ENCODE measurements around the gene C10orf62.
A peak's percentile ranks its signal among the peaks of the same experiment; 100 is the strongest.
"Not testable (repeated sequence)": the region's sequence is repeated elsewhere in the genome, so short reads cannot be mapped to it uniquely, and the experiment has no call there.

The C10orf62 gene, protein sequence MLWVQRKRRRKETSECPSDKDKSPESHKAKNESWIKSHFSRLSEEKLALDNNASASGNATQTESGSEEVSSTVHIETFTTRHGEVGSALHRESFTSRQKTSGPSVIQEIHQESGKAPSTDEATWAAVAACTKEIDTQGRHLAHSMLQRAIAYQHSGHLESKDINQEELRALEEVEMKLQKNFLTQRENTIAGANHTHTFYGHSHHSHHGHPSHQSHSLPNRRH

DNA sequence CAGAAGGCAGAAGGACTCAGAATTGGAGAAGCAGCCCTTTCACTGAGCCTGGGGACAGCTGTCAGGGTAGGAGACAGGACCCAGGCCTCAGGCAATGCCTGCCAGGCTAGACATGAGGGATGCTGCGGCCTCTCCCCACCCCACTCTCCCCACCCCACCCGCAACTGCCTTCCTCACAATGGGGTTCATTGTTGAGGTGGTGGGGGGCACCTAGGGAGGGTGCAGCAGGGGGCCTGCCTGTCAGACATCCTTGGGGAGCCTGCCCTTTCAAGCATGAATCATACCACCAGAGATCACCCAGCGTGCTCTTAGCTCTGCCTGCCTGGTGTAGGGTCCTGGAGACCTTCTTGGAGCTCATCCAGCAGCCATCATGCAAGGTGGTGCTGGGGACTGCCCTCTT is at the start of gene C10orf62:
C10orf62 (plus strand) TSS at position 243 of the 400 bp plus-strand sequence. CDS start 177 bp downstream, outside the sequence.
- FAIRE-seq (no peak), DNase-seq (ENCODE audit: extremely low spot score, insufficient read length, low read depth) (no peak)

DNA sequence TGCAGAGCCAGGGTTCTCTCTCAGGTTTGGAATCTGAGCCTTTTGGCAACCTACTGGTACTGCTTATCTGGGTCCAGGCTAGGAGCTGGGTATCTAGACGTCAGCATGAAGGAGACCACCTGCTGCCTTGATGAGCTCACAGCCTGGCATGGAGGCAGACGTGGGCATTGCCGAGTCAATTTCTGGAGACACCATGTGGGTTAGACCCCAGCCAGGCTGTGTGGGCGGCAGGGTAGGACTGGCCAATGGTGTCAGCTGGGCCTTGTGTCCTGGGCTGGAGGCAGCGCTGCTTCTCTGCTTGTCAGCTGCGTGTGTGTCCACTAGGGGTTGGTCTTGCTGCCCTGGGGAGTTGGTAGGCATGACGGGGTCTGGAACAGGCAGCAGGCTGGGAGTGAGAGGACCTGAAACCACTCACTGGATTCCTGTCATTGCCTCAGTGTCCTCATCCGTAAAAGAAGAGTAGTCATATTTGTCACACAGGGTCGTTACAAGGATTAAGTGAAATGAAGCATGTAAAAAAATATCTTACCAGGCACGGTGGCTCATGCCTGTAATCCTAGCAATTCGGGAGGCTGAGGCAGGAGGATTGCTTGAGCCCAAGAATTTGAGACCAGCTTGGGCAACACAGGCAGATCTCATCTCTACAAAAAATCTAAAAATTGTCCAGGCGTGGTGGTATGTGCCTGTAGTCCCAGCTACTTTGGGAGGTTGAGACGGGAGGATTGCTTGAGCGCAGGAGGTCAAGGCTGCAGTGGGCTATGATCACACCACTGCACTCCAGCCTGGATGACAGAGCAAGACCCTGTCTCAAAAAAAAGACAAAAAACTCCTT is 48.6 kb upstream of the C10orf62 start:
- FAIRE-seq (no peak), DNase-seq (ENCODE audit: extremely low spot score, insufficient read length, low read depth) (no peak)

DNA sequence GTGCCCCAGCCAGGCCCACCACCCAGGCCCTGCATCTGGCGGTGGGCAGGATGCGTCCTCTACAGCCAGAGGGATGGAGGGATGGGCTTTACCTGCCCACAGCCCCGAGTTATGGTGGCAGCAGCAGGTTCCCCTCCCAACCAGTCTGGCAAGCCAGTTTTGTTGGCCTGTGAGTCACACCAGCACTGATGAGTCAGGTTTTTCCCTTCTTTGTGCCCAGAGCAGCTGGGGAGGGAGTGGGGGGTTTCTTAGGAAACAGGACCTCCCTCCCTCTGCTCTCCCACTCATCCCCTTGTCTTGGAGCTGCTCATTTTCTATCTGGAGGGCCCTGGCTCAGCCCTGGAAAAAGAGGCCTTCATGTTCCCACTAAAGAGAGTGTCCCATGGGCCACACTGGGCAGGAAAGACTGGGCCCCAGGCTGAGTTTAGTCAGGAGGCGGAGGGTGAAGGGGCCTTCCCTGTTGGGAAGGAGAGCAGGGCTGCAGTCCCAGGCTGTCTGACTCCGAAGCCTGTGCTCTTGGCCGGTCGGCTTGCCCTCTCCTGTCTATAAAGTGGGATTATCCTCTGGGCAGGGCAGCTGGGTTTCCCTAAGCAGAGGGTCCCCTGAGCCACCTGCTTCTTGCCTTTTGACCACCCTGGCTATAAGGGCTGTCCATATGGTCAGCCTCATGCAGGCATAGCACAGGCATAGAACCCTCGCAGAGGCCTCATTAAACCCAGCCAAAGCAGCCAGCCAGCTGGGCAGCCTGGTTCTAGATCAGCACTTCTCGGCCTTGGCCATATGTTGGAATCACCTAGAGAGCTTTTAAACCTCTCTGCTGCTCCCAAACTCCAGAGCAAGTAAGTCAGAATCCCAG is 47.1 kb upstream of the C10orf62 start:
- no peak for DNase-seq (ENCODE audit: extremely low spot score, insufficient read length, low read depth)
- no peak for FAIRE-seq

DNA sequence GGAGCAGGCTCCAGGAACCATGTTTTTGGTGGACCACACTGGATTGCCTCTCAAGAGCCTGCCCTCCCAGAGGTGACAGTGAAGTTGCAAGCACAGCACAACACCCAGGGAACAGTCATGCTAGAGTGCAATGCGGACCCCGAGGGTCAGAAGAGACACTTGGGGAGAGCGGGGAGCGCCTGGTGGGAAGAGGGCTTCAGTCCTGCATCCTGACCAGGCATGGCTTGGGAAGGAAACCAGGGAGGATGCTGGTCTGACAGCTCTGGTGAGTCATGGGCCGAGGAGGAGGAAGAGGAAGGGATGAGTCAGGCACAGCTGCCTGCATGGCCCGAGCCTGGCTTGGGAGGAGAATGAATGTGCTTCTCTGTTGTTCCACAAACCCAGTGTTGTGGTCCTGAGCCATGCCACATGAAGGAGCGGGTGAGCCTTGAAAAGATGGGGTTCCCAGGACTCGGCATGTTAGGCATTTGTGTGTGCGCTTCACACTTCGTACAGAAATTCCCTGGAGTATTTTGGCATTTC is 46.4 kb upstream of the C10orf62 start:
- no peak for FAIRE-seq
- DNase-seq (ENCODE audit: extremely low spot score, insufficient read length, low read depth), result no peak

DNA sequence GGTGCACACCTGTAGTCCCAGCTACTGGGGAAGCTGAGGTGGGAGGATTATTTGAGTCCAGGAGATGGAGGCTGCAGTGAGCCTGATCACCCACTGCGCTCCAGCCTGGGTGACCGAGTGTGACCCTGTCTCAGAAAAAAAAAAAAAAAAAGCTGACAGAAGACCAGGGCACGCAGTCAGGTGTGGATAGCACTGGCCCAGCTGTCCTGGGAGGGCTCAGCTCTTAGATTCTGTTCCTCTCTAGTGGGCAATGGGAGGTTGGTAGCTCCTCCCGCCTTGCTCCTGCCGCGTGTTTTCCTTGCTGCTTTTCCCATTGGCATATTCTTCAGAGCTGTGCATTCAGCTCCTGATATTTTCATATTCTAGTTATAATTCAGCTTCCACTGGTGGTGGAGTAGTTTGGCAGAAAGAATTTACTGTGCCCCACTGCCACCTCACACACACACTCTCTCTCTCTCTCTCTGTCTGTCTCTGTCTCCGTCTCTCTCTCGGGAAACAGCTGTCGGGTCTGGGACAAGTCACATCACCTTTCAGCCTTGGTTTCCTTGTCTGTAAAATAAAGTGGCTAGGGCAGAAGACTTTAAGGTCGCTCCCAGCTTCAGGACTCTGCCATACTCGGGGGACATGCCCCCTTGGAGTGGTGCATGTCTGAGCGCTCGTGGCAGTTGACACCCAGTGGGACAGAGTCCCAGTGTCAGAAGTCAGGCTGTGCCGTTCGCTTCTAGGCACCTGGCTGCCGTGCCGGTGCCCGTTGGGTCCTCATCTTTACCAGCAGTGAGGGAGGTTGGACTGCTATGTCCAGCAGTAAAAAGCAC is 42.9 kb upstream of the C10orf62 start:
- no peak for FAIRE-seq
- no peak for DNase-seq (ENCODE audit: extremely low spot score, insufficient read length, low read depth)

DNA sequence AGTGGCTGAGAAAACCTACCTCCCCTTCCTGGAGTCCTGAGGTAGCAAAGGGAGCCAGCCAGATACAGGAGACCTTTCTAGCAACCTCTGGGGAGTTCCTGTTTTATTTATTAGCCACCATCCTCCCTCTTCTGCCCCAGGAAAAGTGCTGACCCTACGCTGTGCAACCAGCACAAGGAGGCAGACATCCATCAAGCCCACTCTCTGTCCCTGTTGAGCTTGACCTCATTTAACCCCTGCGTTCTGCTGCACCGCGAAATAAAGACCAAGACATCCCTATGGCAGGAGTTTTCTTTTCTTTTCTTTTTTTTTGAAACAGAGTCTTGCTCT is 42.3 kb upstream of the C10orf62 start:
- DNase-seq (ENCODE audit: extremely low spot score, insufficient read length, low read depth), result no peak
- FAIRE-seq, result no peak

DNA sequence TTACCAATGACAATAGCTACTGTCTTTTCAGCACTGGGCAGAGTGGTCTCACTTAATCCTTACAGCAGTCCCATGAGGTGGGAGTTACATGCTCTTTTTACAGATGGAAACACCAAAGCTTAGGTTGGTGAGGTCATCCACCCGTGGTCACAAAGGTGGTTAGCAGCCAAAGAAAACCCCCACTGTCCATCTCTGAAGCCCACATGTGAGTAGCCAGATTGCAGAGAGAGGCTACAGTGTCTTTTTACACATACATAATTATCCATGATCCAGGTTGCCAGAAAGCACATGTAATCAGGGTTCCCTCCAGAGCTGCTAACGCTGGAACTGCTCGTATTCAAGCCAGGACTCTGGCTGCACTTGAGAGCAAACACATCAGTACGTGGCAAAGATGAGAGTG is 41.6 kb upstream of the C10orf62 start:
- FAIRE-seq, result no peak
- no peak for DNase-seq (ENCODE audit: extremely low spot score, insufficient read length, low read depth)

DNA sequence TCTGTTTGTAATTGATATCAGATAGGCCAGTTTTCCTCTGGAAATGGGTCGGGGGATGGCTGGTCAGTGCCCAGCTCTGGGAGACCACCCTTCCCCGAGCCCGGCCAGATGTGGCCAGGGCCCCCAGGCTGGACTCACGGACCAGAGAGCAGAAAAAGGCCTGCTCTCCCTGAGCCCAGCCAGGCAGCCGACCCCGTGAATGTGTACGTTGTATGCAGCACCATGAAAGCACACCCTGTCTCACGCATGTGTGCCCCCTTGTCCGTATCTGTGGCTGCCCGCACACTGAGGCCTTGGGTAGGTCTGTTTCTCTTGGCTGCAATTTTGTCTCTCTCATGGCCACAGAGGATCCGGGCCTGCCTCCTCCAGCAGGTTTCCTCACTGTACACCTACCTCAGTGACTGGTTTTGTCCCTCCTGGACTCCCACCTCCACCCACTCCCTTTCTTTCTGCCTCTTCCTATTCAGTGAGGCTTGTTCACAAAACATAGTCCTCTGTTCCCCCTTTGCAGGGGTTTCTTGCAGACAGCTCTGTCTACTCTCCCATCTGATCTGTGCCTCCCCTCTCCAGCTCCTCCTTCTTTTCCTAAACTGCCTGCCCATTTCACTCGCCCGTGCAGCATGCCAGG is 40.6 kb upstream of the C10orf62 start:
- FAIRE-seq (no peak), DNase-seq (ENCODE audit: extremely low spot score, insufficient read length, low read depth) (no peak)

DNA sequence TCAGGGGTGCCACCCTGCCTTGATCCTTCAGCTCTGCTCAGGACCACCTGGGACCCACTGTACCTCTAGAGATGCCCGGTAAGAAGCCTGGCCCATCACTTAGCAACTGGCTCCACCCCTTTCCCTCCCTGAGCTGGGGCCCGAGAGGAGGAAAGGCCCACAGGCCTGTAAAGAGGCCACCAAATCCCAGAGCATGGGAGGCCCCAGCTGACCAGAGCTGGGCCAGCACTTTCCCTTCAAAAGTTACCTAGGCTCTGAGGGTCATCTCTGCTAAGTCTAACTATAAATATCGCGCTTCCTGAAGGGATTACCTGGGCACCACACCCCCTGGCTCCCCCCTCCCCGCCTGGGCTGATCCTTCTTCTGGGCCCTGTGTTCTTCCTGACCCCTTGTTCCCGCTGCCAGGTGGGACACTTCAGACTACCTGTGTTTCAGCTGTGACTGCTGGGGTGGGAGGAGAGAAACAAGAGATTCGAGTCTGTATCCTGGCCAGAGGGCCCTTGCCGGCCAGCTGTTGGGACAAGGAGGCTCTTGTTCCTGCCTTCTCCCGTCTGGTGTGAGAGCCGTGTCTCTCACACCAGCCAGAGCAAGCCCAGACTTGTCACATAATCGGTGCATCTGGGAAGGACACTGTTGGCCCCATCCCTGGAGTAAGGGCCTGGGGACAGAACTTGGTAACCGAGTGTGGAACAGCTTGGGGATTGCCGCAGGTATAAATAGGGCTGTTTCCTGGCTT is 39.8 kb upstream of the C10orf62 start:
- DNase-seq (ENCODE audit: extremely low spot score, insufficient read length, low read depth), result no peak
- FAIRE-seq, result no peak

DNA sequence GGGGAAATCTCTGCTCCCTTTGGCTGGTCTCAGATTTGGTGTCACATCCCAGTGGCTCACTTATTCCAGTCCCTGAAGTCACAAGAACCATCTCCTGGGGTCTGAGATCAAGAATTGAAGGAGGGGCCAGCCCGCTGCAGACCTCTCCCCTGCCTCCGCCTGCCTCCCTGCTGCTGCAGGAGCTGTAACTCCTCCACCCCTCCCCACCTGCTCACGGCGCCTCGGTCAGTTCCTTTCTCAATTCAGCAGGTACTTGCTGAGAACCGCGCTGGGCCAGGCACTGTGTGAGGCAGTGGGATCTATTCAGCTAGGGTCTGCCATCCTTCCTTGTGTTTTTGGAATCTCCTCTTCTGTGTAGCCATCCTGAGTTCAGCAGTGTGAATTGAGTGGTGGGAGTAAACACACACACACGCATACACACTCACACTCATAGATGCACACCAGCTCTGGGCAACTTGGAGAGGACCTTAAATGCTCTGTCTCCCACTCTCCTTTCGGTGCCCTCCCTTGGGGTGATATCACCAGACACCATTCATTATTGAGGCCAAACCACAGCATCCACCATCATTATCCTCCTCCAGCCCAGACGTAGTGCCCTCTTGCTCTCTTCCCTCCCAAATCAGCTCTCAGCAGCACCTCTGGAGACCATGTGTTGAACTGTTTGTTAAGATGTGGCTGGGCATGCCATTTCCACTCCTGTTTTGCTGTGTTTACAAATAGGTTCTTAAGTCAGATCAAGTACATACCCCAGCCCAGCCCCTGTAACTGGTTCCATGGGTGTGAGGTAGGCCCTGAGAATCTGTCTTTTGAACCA is 39.0 kb upstream of the C10orf62 start:
- FAIRE-seq (no peak), DNase-seq (ENCODE audit: extremely low spot score, insufficient read length, low read depth) (no peak)

DNA sequence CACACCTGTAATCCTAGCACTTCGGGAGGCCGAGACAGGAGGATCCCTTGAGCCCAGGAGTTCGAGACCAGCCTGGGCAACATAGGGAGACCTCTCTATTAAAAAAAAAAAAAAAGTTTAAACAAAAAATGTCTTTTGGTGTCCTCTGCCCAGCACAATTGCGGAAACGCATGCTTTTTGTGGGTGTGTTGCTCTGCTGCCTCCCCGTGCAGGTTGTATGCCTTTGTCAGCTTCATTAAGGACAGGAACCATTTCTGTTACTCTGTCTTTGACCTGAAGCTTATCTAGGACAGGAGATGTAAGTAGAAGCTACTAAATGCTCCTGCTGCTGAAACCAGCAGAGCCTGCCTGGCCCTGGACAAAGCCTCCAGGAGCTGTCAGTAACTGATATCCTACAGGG is 38.2 kb upstream of the C10orf62 start:
- no peak for FAIRE-seq
- DNase-seq (ENCODE audit: extremely low spot score, insufficient read length, low read depth), result no peak

DNA sequence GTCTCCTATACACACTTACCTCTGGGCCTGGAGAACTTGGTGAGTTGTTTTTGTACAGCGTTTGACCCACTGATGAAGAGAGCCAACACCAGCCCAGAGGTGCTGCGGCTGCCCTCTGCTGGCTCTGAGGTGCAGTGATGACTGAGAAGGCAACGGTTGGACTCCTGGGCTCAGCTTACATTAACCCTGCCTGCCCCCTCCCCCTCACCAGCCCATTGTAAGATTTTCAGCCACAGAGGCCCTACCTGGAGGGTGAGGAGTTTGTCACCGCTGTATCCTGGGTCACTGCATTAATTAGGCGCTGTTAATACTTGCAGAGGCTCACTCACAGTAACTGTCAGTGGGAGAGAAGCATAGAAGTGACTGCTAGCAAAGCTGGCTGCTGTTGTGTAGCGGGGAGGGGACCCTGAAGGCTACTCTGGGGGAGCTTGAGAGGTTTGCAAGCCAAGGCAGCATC is 35.9 kb upstream of the C10orf62 start:
- DNase-seq (ENCODE audit: extremely low spot score, insufficient read length, low read depth) (peak; percentile 50), FAIRE-seq (peak; percentile 88)

DNA sequence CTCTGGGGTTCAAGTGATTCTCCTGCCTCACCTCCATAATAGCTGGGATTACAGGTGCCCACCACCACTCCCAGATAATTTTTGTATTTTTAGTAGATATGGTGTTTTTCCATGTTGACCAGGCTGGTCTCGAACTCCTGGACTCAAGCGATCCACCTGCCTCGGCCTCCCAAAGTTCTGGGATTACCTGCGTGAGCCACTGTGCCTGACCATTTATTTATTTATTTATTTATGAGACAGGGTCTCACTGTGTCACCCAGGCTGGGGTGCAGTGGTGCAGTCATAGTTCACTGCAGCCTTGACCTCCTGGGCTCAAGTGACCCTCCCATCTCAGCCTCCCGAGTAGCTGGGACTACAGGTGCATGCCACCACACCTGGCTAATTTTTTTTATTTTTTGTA is 35.2 kb upstream of the C10orf62 start:
- FAIRE-seq; DNase-seq (ENCODE audit: extremely low spot score, insufficient read length, low read depth): not testable (repeated sequence)

DNA sequence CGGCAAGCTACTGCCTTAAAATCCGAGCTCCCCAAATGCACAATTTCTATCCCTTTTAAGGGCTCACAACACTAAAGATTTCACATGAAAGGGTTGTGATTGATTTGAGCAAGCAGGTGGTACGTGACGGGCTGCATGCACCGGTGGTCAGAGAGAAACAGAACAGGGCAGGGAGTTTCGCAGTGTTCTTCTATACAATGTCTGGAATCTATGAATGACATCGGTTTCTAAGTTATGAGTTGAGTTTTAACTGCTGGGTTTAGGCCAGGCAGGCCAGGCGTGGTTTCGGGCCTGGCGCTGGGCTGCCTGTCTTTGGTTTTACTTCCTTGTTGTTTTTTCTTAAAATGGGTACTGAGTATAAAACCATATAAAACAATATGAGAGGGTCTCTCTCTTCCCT is 34.0 kb upstream of the C10orf62 start:
- DNase-seq (ENCODE audit: extremely low spot score, insufficient read length, low read depth), result not testable (repeated sequence)

DNA sequence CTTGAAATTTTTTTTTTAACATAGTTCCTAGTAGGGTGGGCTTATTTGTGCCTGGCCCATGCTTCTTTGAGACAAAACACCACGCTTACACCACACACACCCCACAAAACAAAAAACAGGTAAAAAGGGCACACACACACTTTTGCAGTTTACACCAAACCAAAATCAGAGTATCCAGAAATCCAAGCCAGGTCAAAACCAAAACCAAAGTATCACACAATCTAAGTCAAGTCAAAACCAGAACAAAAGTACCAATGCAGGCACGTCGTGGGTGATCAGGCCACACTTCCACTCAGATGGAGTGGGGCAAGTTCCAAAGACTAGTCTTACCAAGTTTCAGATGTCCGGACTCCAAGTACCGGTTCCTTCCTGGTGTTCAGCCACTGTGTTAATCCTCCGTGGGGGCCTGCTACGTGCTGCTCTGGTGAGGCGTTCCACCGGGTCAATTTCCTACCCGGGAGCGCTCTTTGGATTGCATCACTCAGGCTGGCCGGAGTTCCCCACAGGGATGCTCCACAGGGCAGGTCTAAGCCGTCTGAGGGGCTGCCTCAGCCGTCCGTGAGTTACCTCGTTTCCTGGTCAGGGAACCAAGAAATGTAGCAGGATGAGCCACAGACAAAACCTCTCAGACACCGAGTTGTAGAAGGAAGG is 28.7 kb upstream of the C10orf62 start:
- not testable (repeated sequence) for DNase-seq (ENCODE audit: extremely low spot score, insufficient read length, low read depth); FAIRE-seq

More for the DNA sequence above, 34.0 kb upstream of the C10orf62 start:
- FAIRE-seq, result peak; percentile 74

DNA sequence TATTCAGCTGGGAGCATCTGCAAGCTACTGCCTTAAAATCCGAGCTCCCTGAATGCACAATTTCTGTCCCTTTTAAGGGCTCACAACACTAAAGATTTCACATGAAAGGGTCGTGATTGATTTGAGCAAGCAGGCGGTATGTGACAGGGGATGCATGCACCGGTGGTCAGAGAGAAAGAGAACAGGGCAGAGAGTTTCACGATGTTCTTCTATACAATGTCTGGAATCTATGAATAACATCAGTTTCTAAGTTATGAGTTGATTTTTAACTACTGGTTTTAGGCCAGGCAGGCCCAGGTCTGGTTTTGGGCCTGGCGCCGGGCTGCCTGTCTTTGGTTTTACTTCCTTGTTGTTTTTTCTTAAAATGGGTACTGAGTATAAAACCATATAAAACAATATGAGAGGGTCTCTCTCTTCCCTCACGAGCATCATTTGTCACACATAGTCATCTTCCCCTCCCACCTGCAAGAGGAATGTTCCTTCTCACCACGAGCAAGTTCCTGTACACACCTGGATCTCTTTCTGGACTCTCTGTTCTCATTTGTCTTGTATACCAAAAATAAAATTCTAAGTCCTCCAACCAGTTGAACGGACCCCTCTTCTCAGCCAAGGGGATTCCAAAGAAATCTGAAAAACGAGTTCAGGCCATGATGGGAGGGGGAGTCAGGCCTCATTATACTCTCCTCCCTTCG is 28.0 kb upstream of the C10orf62 start:
- FAIRE-seq, result peak; percentile 33
- DNase-seq (ENCODE audit: extremely low spot score, insufficient read length, low read depth), result not testable (repeated sequence)

DNA sequence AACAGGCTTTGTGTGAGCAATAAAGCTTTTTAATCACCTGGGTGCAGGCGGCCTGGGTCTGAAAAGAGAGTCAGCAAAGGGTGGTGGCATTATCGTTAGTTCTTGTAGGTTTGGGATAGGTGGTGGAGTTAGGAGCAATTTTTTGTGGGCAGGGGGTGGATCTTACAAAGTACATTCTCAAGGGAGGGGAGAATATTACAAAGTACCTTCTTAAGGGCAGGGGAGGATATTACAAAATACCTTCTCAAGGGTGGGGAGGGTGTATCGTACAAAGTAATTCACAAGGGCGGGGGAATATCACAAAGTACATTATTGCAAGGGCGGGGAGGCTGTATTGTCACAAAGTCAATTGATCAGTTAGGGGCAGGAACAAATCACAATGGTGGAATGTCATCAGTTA is 27.2 kb upstream of the C10orf62 start:
- DNase-seq (ENCODE audit: extremely low spot score, insufficient read length, low read depth); FAIRE-seq: not testable (repeated sequence)
